Neural progenitor cell (in vitro differentiated cells): ENCODE results near the gene KCNT1. TPM values are rescaled to one million over a fixed set of nuclear protein-coding genes. Genes with fewer than 3 reads are reported as not detected.

Experiments used
- DNase-seq: peaks from one replicate; pipeline ENCODE4 v3.0.0-alpha.2; 2016; ENCODE audit warnings: low spot score
- H2AFZ ChIP-seq: fragments of 200-600 bp; sonication (generic); replicated peaks from 2 replicates; pipeline ENCODE4 v1.6.1; 2016; ENCODE audit warnings: antibody characterized with exemption
- H3F3A ChIP-seq: fragments of 200-600 bp; sonication (generic); 2 replicates; pipeline ENCODE4 v1.6.1; 2016; ENCODE audit warnings: antibody characterized with exemption, low read depth
- H3K27ac ChIP-seq: fragments of 200-600 bp; sonication (generic); 2 replicates; pipeline ENCODE4 v1.5.1; 2016; ENCODE audit warnings: mild to moderate bottlenecking
- H3K27me3 ChIP-seq: fragments of 200-600 bp; sonication (generic); 2 replicates; pipeline ENCODE4 v1.6.1; 2016; ENCODE audit warnings: mild to moderate bottlenecking, moderate library complexity
- H3K36me3 ChIP-seq: fragments of 200-600 bp; sonication (generic); 2 replicates; pipeline ENCODE4 v1.5.1; 2016
- H3K4me1 ChIP-seq: fragments of 200-600 bp; sonication (generic); 2 replicates; pipeline ENCODE4 v1.6.1; 2016; ENCODE audit warnings: mixed run types
- H3K4me2 ChIP-seq: fragments of 200-600 bp; sonication (generic); 2 replicates; pipeline ENCODE4 v1.6.1; 2016
- H3K4me3 ChIP-seq: fragments of 200-600 bp; sonication (generic); 2 replicates; pipeline ENCODE4 v1.5.1; 2016
- H3K79me2 ChIP-seq: fragments of 200-600 bp; sonication (generic); 2 replicates; pipeline ENCODE4 v1.6.1; 2016; ENCODE audit warnings: low read depth
- H3K9ac ChIP-seq: fragments of 200-600 bp; sonication (generic); 2 replicates; pipeline ENCODE4 v1.6.1; 2016
- H3K9me3 ChIP-seq: fragments of 200-600 bp; sonication (generic); 2 replicates; pipeline ENCODE4 v1.5.1; 2016; ENCODE audit warnings: low read depth
- H4K20me1 ChIP-seq: fragments of 200-600 bp; sonication (generic); 2 replicates; pipeline ENCODE4 v1.6.1; 2016; ENCODE audit warnings: low read depth
- H3K27ac Mint-ChIP-seq: 3 replicates; pipeline ENCODE4 v1.8.0; 2021; ENCODE audit warnings: mixed read lengths
- H3K27me3 Mint-ChIP-seq: 2 replicates; pipeline ENCODE4 v1.8.0; 2022; ENCODE audit warnings: low read depth, mild to moderate bottlenecking, inconsistent platforms, moderate library complexity, mixed read lengths; ENCODE audit not compliant: insufficient read depth
- H3K36me3 Mint-ChIP-seq: 3 replicates; pipeline ENCODE4 v1.8.0; 2021; ENCODE audit warnings: mixed read lengths
- H3K4me1 Mint-ChIP-seq: 3 replicates; pipeline ENCODE4 v1.8.0; 2021; ENCODE audit warnings: mixed read lengths
- H3K4me3 Mint-ChIP-seq: 3 replicates; pipeline ENCODE4 v1.8.0; 2021; ENCODE audit warnings: mild to moderate bottlenecking, moderate library complexity, mixed read lengths
- H3K9me3 Mint-ChIP-seq: 3 replicates; pipeline ENCODE4 v1.8.0; 2020; ENCODE audit warnings: mixed read lengths
- EZH2 ChIP-seq: fragments of 200-600 bp; sonication (generic); IDR thresholded peaks from 2 replicates; pipeline ENCODE4 v1.6.1; 2017; ENCODE audit warnings: antibody characterized with exemption, mild to moderate bottlenecking, moderate library complexity
- EZH2phosphoT487 ChIP-seq: fragments of 200-600 bp; sonication (generic); IDR thresholded peaks from 2 replicates; pipeline ENCODE4 v1.6.1; 2017; ENCODE audit warnings: antibody characterized with exemption
- total RNA-seq: library from RNA; depleted of rRNA; stranded (reverse); fragments of >200 nt; gene quantifications from 2 replicates; pipeline ENCODE4 v1.2.3, GENCODE V29; 2015; ENCODE audit warnings: low replicate concordance
- TF ChIP-seq, protein P1 (sequence below): fragments of 200-600 bp; sonication (generic); IDR thresholded peaks from 2 replicates; pipeline ENCODE4 v1.5.1; 2017; ENCODE audit warnings: antibody characterized with exemption, mild to moderate bottlenecking

The KCNT1 gene
- total RNA-seq, 1 donor from 2014 or later: not detected

DNA sequence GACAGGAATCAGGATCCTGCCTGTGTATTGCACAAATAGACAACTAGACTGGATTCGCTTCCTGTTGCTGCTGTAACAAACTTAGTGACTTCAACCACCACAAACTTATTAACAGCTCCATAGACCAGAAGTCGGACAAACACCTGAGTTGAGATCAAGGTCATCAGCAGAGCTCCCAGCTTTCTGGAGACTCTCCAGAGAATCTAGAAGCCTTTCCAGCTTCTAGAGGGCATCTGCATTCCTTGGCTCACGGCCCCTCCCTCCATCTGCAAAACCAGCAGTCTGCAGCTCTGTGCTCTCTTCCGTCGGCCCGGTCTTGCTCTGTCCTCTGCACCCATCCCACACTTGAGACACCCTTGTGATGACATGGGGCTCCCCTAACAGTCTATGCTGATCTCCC is 99.1 kb downstream of the KCNT1 start:
- no peaks in the 10 kb centered on the region for H3K9me3 Mint-ChIP-seq
- Histone ChIP-seq H3K27ac (no peak overlapping the region), H3K9me3 (no peaks in the 10 kb centered on the region), H3F3A (no peaks in the 10 kb centered on the region), H3K36me3 (no peaks in the 10 kb centered on the region), H3K9ac (no peak overlapping the region), H2AFZ (no peak overlapping the region), H3K4me2 (no peak overlapping the region), H3K27me3 (no peaks in the 10 kb centered on the region), H3K4me3 (no peak overlapping the region), H3K4me1 (peaks cover 8% of the 10 kb centered on the region), H4K20me1 (no peaks in the 10 kb centered on the region), H3K79me2 (no peaks in the 10 kb centered on the region)
- no peak overlapping the region for H3K4me3 Mint-ChIP-seq
- H3K4me1 Mint-ChIP-seq: peaks cover 9% of the 10 kb centered on the region
- no peak for DNase-seq
- peaks cover 4% of the 10 kb centered on the region for H3K27me3 Mint-ChIP-seq
- TF ChIP-seq EZH2phosphoT487: no peak
- no peak for TF ChIP-seq EZH2
- TF ChIP-seq, protein P1, sequence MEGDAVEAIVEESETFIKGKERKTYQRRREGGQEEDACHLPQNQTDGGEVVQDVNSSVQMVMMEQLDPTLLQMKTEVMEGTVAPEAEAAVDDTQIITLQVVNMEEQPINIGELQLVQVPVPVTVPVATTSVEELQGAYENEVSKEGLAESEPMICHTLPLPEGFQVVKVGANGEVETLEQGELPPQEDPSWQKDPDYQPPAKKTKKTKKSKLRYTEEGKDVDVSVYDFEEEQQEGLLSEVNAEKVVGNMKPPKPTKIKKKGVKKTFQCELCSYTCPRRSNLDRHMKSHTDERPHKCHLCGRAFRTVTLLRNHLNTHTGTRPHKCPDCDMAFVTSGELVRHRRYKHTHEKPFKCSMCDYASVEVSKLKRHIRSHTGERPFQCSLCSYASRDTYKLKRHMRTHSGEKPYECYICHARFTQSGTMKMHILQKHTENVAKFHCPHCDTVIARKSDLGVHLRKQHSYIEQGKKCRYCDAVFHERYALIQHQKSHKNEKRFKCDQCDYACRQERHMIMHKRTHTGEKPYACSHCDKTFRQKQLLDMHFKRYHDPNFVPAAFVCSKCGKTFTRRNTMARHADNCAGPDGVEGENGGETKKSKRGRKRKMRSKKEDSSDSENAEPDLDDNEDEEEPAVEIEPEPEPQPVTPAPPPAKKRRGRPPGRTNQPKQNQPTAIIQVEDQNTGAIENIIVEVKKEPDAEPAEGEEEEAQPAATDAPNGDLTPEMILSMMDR: no peak
- H3K36me3 Mint-ChIP-seq: peaks cover 5% of the 10 kb centered on the region
- H3K27ac Mint-ChIP-seq: no peak overlapping the region

DNA sequence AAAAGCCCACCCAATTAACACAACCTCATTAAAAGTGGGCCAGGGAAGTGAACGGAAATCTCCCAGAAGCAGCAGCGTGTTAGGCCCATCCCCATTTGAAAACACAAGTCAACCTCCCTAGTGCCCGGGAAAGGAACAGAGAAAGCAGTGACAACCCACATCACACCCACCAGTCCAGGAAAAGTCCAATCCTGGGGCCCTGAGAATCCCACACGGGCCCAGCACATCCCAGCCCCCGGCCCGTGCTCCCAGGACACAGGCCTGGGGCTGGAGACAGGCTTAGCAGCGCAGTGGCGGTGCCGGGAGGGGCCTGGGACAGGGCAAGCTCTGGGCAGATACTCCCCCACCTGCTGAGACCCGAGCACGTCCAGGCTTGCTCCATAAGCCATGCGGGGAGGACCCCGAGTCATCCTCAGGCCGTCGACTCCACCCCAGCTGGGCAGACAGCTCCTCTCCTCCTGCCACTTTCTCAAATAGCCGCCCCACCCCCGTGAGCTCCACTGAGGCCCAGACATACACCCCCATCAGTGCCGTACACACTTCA is 101.0 kb downstream of the KCNT1 start:
- DNase-seq: peak; percentile 40

DNA sequence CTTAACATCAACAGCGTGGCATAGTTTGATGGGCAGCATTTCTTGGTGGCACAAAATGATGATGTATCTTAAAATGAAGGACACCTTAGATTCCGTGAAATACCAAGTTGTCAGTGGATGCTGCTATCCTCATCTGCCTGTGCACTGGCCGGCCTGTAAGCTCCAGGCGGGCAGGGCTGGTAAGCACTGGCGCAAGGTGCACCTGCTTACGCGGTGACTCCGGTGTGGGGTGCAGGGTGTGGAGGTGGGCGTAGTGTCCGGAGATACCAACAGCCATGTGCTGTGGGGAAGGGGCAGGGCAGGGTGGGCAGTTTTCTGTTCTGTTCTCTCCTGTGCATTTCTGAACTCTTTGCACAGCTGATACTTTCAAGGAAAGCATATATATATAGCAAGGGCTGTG is 101.5 kb downstream of the KCNT1 start:
- no peak overlapping the region for H2AFZ ChIP-seq
- Mint-ChIP-seq H3K4me1 (peaks cover 7% of the 10 kb centered on the region), H3K36me3 (peaks cover 6% of the 10 kb centered on the region), H3K27ac (peak overlapping the region; percentile 54), H3K9me3 (no peaks in the 10 kb centered on the region), H3K27me3 (no peaks in the 10 kb centered on the region), H3K4me3 (no peak overlapping the region)
- H3K4me2 ChIP-seq: no peak overlapping the region
- no peaks in the 10 kb centered on the region for H3K9me3 ChIP-seq
- no peak overlapping the region for H3K4me3 ChIP-seq
- H3K36me3 ChIP-seq: no peaks in the 10 kb centered on the region
- TF ChIP-seq EZH2 (no peak), EZH2phosphoT487 (no peak)
- TF ChIP-seq, protein P1: no peak
- no peak overlapping the region for H3K9ac ChIP-seq
- H3K79me2 ChIP-seq: no peaks in the 10 kb centered on the region
- no peak for DNase-seq
- H3K27ac ChIP-seq: peak overlapping the region; percentile 53
- no peaks in the 10 kb centered on the region for H3K27me3 ChIP-seq
- peaks cover 8% of the 10 kb centered on the region for H3K4me1 ChIP-seq
- H4K20me1 ChIP-seq: no peaks in the 10 kb centered on the region
- H3F3A ChIP-seq: peaks cover 5% of the 10 kb centered on the region

More for the DNA sequence above, 101.0 kb downstream of the KCNT1 start:
- Mint-ChIP-seq H3K4me1 (peaks cover 7% of the 10 kb centered on the region), H3K27me3 (no peaks in the 10 kb centered on the region), H3K9me3 (no peaks in the 10 kb centered on the region), H3K27ac (peak overlapping the region; percentile 72), H3K4me3 (no peak overlapping the region), H3K36me3 (peaks cover 6% of the 10 kb centered on the region)
- Histone ChIP-seq H3K9me3 (no peaks in the 10 kb centered on the region), H3F3A (peaks cover 4% of the 10 kb centered on the region), H3K27me3 (no peaks in the 10 kb centered on the region), H4K20me1 (no peaks in the 10 kb centered on the region), H3K4me1 (peaks cover 8% of the 10 kb centered on the region), H3K36me3 (no peaks in the 10 kb centered on the region), H3K4me3 (no peak overlapping the region), H3K79me2 (no peaks in the 10 kb centered on the region), H3K9ac (no peak overlapping the region), H3K4me2 (no peak overlapping the region), H2AFZ (no peak overlapping the region), H3K27ac (peak overlapping the region; percentile 53)
- TF ChIP-seq EZH2 (no peak), EZH2phosphoT487 (no peak)
- TF ChIP-seq, protein P1: no peak
